Activated CD4-positive, alpha-beta T cell treated with anti-CD3 and anti-CD28 coated beads, Interleukin-2, amount 50 U/mL, for 4 hours (primary cell): Measurements from ENCODE around the gene PAM.
"Not testable (repeated sequence)": the region's sequence is repeated elsewhere in the genome, so short reads cannot be mapped to it uniquely, and the experiment has no call there.

Source experiments
- DNase-seq, 2 experiments: peaks; one replicate each; pipeline ENCODE4 v3.0.0-alpha.2; 2020

The PAM gene

DNA sequence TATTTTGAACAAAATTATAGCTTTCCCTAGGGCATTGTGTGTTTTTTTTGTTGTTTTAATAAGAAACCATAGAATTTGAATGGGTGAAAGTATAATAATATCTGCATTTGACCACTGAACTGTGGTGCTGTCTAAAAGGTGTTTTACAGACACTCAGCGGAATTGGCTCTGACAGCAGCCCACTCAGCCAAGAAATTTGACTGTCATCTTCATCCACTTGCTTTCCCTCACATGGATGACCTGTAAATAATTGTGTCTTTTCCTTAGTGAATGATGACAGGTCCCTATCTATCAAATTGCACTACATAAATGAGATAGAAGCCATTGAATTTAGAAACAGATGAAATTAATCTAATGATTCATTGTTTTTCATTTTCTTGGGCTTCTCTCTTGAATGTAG lies 150.0 kb downstream of the PAM start:
- DNase-seq: no peak

DNA sequence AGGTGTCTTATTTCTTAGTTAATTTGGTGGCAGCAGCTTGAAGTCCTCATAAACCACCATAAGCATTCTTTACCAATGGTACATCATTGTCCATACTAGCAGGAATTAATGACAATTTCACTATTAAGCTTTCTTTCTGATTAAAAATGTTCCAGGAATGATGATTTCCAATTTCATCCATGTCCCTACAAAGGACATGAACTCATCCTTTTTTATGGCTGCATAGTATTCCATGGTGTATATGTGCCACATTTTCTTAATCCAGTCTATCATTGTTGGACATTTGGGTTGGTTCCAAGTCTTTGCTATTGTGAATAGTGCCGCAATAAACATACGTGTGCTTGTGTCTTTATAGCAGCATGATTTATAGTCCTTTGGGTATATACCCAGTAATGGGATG lies 152.0 kb downstream of the PAM start:
- DNase-seq: not testable (repeated sequence)

DNA sequence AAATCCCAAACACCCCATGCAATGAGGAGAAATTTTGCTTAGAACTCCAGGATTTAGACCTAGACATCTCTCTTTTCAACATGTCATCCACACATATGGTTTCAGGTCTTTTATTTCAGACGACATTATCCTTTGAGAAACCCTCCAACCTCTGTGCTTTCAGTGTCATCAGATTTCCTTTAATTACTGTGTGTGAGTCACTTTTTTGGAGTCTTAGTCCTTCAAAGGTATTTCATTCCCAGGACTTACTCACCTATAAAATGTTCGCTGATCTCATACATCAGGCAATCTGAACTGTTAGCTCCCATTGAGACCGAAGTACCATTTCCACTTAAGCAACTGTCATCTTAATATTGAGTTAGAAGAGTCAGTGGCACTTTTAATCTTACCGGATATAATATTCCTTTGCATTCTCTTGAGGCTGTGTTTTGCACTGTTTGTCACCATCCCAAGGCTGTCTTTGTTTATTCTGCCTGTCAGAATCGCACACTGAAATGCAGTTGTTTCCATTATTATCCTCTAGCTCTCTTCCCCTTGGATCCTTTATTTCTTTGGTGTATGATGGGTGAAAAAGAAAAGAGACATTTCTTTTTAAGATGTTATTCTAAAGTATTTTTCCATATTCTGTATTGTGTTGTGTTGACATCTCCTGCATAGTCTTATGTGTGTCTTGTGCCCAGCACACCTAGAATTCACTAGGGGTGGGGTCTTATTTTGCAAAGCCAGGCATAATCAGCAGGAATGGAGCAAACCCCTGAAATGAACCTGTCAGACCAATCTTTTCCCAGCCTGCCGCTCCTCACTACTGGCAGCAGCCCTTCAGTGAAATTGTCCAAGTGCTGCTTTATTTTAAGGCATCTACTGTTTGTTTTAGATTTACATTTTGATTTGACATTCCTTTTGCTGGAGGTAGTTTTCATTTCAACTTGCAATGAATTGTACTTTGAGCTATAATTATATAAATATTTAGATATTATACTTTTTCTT lies 155.4 kb downstream of the PAM start:
- no peak for DNase-seq

DNA sequence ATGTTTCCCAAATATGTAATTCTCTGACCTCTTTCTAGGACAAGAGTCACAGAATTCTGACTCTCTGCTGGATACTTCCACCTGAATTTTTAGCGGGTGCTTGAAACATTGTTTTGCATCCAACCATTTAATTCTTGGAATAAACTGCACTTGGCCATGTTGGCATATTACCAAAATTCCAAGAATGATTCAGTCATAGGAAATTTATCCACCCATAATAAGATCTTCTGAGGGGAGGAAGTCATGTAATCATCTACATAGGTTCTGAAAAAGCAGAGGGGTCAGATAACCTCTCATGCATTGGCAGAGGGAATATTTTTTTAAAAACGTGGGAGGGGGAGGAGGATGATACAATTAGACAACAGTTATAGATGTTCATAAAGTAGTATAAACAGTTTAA lies 156.9 kb downstream of the PAM start:
- DNase-seq: no peak

DNA sequence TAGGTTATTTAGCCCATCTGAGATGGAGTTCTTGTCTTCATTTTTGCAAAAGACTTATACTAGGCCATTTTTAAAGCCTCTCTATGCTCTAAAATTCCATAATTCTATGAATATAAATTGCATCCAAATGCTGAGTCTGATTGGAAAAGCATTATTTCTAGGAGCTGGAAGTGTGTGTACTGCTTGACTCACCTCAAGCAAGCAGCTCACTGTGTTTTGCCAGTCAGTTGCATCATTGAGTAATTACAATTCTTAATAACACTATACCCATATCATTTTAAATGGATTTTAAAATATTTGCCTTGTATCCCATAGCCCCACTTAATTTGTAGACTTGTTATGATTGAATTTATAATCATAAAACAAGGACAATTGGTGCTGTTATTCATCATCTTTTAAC lies 161.0 kb downstream of the PAM start:
- no peak for DNase-seq

DNA sequence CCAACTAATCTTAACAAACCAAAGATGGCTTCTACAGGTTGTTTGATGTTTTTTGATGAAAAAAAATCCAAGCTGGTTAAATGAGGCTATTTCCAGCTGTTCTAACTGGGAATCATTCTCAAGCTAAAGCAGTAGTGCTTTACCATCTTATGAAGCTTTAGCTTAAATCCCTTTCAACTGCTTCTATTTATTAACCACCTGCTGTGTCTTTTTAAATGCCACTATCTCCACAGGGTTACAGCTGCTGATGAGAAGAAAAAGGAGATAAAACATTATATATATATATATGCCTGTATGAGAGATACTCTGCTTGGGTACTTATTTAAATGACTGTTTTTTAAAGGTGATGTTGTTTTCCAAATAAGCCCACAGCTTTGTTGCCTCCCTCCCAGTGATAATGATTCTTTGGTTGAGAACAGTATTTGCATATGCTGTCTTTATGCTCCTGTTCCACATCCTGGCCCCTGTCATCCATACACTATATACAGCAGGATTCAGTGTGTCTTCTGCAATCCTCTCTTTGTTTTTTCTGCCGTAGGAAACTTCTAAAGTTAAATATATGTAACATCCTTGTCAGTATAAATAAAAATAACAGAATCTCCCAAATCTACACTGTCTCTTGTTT lies 164.0 kb downstream of the PAM start:
- no peak for DNase-seq

DNA sequence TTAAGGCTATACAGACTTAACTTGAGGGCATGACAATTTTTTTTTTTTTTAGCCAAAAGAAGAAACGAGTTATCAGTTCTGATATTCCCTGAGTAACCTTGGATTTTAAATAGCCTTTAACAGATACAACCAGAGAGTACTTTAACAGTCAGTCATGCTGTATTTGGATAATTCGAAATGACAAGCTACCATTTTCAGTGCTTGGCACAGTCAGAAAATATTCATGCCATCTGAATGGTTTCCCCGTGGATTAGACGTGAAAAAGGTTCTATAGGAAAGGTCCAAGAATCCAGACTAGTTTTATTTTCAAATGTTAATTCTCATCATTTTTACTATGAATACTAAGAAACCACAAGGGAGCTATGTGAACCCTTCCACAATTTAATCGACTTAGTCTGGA lies 165.7 kb downstream of the PAM start:
- DNase-seq: no peak

DNA sequence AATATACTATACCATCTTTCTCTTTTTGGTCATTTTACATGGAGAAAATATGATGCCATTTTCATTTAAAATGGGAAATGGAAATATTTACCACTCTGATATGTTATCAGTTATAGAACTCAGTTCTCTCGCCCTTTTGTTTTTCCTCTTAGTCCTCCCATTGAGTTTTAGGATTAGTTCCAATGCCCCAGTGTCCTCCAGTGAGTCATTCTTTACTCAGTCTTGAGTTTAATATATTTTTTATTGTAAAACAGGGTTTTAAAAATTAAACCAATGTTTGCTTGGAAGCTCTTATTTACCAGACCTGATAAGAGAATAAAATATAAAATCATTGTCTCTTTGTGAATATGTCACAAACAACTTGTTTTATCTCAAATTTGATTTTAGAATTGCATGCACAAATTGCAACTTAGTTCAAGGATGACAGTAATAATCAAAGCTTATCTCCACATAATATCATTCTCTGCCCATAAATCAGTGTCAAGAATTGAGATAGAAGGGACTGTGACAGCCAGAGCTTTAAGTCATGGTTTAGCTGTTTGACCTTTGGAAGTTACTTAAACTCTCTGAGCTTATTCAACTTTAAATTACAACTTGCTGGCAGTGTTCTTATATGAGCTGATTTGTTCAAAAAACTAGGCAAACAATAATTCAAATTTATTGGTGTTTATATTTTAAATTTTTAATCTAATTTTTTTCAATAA lies 166.4 kb downstream of the PAM start:
- no peak for DNase-seq

DNA sequence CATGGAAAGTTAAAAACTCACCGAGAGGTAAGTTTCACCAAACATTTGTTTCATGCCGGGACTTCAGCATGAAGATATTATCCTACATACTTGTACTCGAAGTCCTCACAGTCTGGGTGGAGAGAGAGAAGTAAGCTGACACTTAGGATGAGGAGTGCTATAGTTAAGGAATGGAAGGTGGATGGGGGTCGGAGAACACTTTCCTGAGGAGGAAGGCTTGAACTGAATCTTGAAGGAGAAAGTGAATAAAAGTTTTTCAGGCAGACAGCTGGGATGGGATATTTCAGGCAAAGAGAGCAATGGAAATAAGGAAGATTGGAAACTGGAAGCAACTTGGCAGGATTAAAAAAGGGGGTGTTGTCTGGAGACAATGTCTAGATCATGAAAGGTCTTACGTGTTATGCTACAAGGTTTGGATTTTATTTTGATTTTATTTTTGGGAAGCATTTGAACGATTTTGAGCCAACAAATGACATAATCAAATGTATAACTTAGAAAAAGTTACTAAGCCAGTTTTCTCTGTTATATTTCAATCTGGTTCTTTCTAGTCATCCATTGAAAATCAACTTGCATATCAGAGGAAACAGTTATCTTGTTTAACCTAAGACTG lies 167.1 kb downstream of the PAM start:
- DNase-seq: no peak

DNA sequence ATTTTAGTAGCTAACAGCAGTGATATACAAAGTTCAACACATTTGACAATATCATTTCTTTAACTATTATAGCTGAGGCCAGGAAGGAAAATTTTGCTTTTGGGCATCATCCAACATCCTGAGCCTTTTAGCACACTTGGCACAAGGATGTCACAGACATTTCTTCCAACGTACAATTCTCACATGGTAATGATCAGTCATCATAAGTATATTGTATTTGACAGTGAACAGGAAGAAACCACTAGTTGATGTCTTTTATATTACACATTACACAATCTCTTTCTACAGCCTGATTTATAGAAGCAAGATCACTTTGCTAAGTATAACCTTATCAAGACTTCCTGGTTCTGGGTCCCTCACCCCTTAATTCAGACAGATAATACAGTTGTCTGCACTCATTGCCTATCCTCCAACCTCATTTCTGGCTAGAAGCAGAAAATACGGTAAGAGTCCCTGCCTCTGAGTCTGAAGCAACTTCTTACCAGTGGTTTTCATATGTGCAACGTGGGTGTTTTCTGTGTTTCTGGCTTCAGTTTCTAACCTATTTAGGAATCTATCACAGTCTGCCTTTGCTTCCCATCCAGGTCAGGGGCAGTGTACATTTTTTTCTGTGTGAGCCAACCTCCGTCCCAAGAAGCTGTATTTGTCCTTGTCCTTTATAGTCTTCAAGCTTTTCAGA lies 167.8 kb downstream of the PAM start:
- DNase-seq: no peak

DNA sequence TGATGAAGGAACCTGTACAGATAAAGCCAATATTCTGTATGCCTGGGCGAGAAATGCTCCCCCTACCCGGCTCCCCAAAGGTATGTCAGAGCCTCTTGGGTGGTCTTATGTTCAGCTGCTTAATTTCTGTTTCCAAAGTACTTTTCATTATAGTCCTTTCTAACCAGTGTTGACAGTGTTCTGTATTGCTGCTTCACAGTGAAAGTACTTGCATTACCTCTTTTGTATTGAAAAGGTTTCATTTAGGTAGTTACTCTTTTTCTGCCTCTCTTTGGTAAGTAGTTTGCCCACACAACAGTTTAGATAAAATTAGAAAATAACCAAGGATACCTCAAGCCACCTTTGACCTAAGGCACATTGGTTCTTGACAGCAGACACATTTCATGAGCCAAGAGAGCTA lies 169.9 kb downstream of the PAM start:
- no peak for DNase-seq

DNA sequence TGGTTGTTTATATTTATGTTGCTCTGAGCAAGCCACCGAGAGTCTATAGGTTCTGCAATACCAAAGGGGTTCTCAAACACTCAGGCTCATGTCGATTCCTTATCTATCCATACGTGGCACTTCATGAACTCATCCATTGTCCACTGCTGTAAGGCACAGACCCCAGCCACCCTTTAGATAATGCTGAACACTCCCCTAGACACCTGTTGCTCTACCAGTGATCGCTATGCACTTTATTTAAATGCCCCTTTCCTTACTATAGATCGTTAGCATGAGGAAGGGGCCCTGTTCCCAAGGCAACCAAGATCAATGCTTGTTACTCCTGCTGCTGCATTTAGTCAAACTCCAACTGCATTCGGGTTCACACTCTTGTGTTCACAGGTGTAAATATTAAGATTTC lies 171.9 kb downstream of the PAM start:
- no peak for DNase-seq

DNA sequence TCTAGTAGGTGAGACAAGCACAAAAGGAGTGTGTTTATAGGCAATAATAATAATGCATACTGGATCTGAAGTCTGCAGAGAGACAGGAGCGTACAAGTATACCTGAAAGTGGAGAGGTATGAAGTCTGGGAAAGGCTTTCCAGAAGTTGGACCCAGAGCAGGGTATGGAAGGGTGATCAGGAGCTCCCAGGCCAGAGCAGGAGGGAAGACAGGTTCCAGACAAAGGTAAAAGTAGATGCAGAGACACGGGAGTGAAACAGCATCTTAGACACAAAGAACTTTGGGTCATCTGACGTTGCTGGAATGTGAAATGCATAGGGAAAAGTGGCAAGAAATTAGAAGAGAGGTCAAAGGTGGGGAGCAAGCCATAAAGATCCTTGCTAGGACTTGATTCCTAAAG lies 175.1 kb downstream of the PAM start:
- no peak for DNase-seq

DNA sequence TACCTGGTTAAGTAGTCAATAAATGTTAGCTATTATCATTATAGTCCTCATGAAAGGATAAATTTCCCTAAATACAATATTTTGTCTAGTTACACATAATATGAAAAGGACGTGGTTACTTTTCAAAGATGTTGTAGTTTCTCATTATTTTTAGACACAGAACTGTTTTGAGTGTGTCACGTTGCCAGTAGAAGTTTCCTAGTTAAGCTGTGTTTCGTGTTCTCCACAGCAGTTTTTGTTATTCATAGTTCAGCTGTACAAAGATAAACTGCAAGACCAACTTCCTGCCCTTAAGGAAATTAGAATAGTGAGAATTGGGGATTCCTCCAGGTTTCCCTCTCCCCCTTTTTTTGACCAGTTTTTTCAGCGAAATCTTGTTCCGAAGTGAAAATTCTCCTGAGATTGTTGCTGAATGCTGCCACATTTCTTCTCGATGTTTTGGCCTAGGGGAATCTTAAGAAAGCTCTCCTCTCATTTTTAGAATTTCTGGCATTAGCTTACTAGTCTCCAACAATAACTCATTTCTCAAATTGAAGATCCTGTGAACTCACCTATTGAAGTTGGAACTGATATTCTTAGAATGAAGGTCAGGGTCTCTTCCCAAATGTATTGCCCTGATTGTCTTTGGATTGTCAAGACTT lies 176.1 kb downstream of the PAM start:
- DNase-seq: no peak

DNA sequence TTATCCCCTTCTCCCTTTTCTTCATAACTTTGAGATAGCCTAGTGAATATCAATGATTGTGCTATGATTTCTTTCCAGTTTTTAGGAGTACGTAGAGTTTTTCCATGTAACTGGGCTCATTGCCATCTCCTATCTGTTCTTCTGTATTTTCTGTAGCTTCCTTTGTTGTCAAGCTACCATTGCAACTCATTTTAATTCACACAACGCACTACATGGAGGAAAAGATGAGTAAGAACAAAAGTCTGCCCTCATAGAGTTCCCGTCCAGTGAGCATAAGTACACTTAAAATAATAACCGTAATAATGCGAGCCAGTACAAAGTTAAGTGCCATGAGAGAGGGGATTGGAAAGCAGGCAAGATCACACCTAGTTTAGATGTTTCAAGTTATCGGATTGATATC lies 177.7 kb downstream of the PAM start:
- no peak for DNase-seq

DNA sequence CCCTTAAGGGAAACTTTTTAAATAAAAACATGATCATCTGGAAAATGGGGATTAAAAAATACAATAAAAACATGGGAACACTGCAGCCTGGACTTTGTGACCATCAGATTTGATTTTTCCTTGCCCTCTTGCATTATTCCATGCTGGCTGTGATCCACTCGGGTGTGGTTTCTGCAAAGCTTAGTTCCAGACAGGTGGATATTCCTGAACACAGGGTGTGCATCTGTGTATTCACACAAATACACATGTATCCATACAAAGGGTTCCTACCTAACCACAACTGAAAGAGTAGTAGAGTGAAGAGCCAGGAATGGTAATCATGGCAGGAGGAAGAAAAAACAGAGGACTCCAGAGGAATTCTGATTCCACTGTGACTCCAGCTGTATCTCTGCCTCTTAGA lies 178.2 kb downstream of the PAM start:
- DNase-seq: no peak

DNA sequence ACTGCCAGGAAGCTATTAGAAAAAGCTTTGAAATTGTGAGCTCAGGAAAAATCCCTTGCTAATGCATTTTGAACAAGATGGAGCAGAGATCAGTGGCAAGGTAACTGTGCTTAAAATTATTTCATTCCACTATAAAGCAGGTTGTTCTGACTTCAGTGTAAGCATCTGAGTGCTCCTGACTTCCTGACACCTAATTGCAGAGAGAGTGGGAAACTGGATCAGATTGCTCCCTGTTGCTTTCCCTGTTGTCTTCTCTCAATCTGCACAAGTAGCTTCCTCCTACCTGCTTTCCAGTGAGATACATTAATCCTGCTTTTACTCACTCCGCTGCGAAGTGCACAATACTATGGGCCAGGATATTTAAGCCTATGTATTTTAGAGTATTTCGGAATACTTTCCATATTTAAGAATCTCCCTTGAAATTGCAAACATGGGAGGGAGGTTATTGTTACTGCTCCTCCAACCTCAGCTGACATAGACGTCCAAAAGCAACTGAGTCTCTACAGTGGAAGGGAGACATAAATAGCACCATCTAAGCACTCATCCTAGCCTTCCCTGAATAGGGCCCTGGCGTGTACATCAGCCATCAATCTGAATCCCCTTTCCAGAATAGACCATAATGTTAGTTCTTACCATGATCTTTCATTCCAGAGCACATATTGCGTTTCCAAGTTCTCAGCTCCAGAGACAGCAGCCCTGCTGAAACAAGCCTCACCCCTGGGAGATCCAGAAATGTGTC lies 178.8 kb downstream of the PAM start:
- no peak for DNase-seq

DNA sequence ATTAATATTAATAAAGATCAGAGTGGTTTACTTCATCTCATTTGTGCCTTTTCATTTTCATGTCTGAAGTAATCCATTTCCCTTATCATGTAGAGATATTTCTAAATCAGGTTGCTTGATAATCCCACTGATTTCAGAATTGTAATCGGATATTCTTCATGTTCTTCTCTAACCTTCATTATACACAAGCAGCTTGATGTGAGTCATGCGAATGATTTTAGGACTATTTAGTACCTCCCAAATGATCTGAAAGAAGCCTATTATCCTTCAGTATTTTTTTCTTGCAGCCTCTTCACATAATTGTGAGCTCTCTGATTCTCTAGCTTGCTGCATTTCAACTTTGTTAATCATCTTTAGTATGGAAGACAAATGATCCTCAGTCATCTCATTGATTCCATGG lies 182.8 kb downstream of the PAM start:
- no peak for DNase-seq

DNA sequence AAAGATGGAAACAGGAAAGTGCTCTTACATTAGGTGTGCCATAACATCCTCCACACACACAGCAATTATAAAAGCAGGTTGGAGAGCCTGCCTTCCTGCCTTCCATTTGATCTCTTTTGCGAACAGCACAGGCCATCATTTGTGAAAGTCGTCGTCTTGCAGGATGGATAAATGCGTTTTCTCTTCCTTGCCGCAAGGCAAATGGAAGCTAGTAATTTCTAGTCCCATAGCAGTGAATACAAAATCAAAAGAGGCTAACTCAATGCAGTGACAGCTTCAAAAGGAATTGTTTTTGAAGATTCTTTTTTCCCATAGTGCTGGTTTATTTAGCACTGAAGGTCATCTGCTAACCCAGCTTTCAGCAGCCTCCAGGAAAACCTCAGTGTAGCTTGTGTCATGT lies 186.0 kb downstream of the PAM start:
- no peak for DNase-seq

DNA sequence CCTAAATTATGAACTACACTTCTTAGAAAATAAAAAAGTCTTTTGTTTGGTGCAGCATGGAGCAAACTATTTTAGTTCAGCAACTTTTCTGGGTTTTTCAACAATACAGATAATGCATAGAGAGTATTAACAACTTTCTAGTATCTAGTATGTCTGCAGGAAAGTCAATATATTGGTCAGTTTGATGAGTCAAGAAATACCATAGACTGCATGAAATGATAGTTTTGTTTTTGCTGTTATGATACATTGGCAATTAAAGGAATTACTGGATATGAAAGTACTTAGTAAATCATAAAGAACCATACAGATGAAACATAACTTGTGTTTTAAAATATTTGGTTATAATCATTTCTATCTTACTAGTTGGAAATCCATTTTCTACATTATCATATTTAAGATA lies 191.3 kb downstream of the PAM start:
- no peak for DNase-seq

DNA sequence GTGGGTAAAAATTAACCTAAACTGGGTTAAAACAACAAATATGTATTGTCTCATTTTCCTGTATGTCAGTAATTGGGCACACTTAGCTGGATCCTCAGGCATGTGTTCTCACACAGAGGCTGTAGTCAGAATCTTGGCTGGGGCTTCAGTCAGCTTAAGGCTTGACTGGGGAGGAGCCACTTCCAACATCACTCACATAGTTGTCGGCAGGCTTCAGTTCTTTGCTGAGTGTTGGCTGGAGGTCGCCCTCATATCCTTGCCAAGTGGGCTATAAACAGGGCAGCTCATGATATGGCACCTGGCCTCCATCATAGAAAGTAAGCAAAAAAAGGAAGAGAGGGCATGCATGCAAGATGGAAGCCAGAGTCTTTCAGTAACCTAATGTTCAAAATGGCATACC lies 191.9 kb downstream of the PAM start:
- DNase-seq: no peak

DNA sequence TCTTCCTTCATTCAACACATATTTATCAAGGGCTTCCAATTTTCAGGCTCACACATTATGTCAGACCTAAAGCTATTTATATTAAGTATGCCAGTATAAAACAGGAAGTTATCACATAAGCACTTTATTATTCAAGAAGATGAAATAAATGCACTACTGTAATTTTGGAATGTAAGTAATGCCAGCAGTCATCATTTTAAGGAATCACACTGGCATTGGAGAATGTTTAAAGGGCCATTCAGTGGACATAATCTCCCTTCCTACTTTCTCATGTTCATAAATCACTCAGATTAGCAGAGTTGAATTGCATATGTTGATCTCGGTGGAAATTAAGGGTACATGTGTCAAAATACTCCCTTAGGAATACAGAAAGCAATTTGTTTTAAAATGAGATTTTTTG lies 200.4 kb downstream of the PAM start:
- no peak for DNase-seq
